AG08396 (cell line): Measurements from ENCODE around the gene SPATA31A7.
"Not testable (repeated sequence)": the region's sequence is repeated elsewhere in the genome, so short reads cannot be mapped to it uniquely, and the experiment has no call there.

Experiments used
- DNase-seq: peaks from one replicate; pipeline ENCODE4 v3.0.0; 2012; ENCODE audit warnings: low spot score, mixed read lengths

SPATA31A7 gene

GRCh38 chr9:61189736-61190135, at the start of gene SPATA31A7:
Gene SPATA31A7, plus strand, starts transcription at chr9:61190036. Its CDS starts 29 bp downstream, at chr9:61190065.
- DNase-seq: not testable (repeated sequence)

- DNase-seq: not testable (repeated sequence)
Observed at GRCh38 chr9:61226438-61226837, 36.6 kb downstream of the SPATA31A7 start.
